Measurements from ENCODE around the gene LAMA4. TPM values are rescaled to one million over a fixed set of nuclear protein-coding genes. Genes with fewer than 3 reads are reported as not detected.

The LAMA4 gene
- total RNA-seq, 2 experiments from 2014 or later = 0.09 TPM; not detected in 1

GRCh38 chr6:112234601-112235000 is 19.8 kb downstream of the LAMA4 start:
- Mint-ChIP-seq H3K27ac (no peak overlapping the region), H3K4me1 (peaks cover 5% of the 10 kb centered on the region), H3K27me3 (peaks cover 12% of the 10 kb centered on the region), H3K9me3 (ENCODE audit: low read depth) (no peaks in the 10 kb centered on the region), H3K4me3 (no peak overlapping the region), H3K36me3 (ENCODE audit: low read depth) (no peaks in the 10 kb centered on the region)
- CTCF ChIA-PET = interaction anchor here (0.6 to 1.4 kb wide), 2 partner anchors 19 to 136 kb away, joined by 3 read pairs; no protein-coding TSS in a partner anchor
- POLR2A ChIA-PET = no interaction called here
- intact Hi-C loops (cut with DNase I, micrococcal nuclease) = no loop called here
- DNase-seq (no peak), ATAC-seq (no peak)

GRCh38 chr6:112233847-112234246 is 20.5 kb downstream of the LAMA4 start:
- CTCF ChIA-PET = interaction anchor here (0.6 to 1.7 kb wide), 3 partner anchors 10 to 137 kb away, joined by 3 read pairs; no protein-coding TSS in a partner anchor

GRCh38 chr6:112232845-112233256 is 21.5 kb downstream of the LAMA4 start:
- POLR2A ChIA-PET = no interaction called here

More at GRCh38 chr6:112233847-112234246, 20.5 kb downstream of the LAMA4 start:
- intact Hi-C loops (cut with DNase I, micrococcal nuclease) = no loop called here
- Mint-ChIP-seq H3K9me3 (ENCODE audit: low read depth) (no peaks in the 10 kb centered on the region), H3K27me3 (peaks cover 12% of the 10 kb centered on the region), H3K36me3 (ENCODE audit: low read depth) (no peaks in the 10 kb centered on the region), H3K4me1 (peaks cover 5% of the 10 kb centered on the region), H3K4me3 (no peak overlapping the region), H3K27ac (no peak overlapping the region)
- POLR2A ChIA-PET = no interaction called here
- DNase-seq (no peak), ATAC-seq (no peak)

GRCh38 chr6:112231594-112232060 is 22.7 kb downstream of the LAMA4 start:
- intact Hi-C loops (cut with DNase I, micrococcal nuclease) = no loop called here
- H3K9me3 Mint-ChIP-seq (ENCODE audit: low read depth) = no peaks in the 10 kb centered on the region
- POLR2A ChIA-PET = no interaction called here

More at GRCh38 chr6:112232845-112233256, 21.5 kb downstream of the LAMA4 start:
- no peaks in the 10 kb centered on the region for H3K36me3 Mint-ChIP-seq (ENCODE audit: low read depth)
- ATAC-seq = no peak
- peaks cover 10% of the 10 kb centered on the region for H3K27me3 Mint-ChIP-seq
- intact Hi-C loops (cut with DNase I, micrococcal nuclease) = no loop called here
- DNase-seq = no peak
- no peak overlapping the region for H3K4me3 Mint-ChIP-seq
- no peak overlapping the region for H3K27ac Mint-ChIP-seq
- no peaks in the 10 kb centered on the region for H3K9me3 Mint-ChIP-seq (ENCODE audit: low read depth)
- H3K4me1 Mint-ChIP-seq = peaks cover 5% of the 10 kb centered on the region
- CTCF ChIA-PET = interaction anchor here (1.7 kb wide), 1 partner anchor 11 kb away, joined by 3 read pairs; no protein-coding TSS in a partner anchor

GRCh38 chr6:112231164-112231563 is 23.2 kb downstream of the LAMA4 start:
- Mint-ChIP-seq H3K36me3 (ENCODE audit: low read depth) (no peaks in the 10 kb centered on the region), H3K4me3 (no peak overlapping the region), H3K27me3 (peaks cover 10% of the 10 kb centered on the region), H3K27ac (no peak overlapping the region), H3K9me3 (ENCODE audit: low read depth) (no peaks in the 10 kb centered on the region), H3K4me1 (peaks cover 1% of the 10 kb centered on the region)
- intact Hi-C loops (cut with DNase I, micrococcal nuclease) = no loop called here
- ChIA-PET POLR2A (no interaction called here), CTCF (interaction anchor here (0.6 kb wide), 1 partner anchor 328 kb away, joined by 3 read pairs; no protein-coding TSS in a partner anchor)
- no peak for ATAC-seq
- DNase-seq = no peak

More at GRCh38 chr6:112231594-112232060, 22.7 kb downstream of the LAMA4 start:
- peaks cover 4% of the 10 kb centered on the region for H3K4me1 Mint-ChIP-seq
- no peak for ATAC-seq
- H3K4me3 Mint-ChIP-seq = no peak overlapping the region
- H3K27ac Mint-ChIP-seq = no peak overlapping the region
- no peaks in the 10 kb centered on the region for H3K36me3 Mint-ChIP-seq (ENCODE audit: low read depth)
- CTCF ChIA-PET = interaction anchor here (0.6 kb wide), 1 partner anchor 327 kb away, joined by 3 read pairs; no protein-coding TSS in a partner anchor
- no peak for DNase-seq
- peaks cover 6% of the 10 kb centered on the region for H3K27me3 Mint-ChIP-seq

GRCh38 chr6:112228480-112229332 is 25.7 kb downstream of the LAMA4 start:
- DNase-seq = no peak
- CTCF ChIA-PET = interaction anchor here (0.6 to 2.2 kb wide), 7 partner anchors 8 to 124 kb away, joined by 3 to 7 read pairs (median 4); no protein-coding TSS in a partner anchor
- Mint-ChIP-seq H3K4me3 (no peak overlapping the region), H3K36me3 (ENCODE audit: low read depth) (no peaks in the 10 kb centered on the region), H3K4me1 (no peaks in the 10 kb centered on the region), H3K27ac (no peak overlapping the region), H3K27me3 (peaks cover 14% of the 10 kb centered on the region), H3K9me3 (ENCODE audit: low read depth) (no peaks in the 10 kb centered on the region)
- no peak for ATAC-seq
- intact Hi-C loops (cut with DNase I, micrococcal nuclease) = no loop called here
- POLR2A ChIA-PET = no interaction called here

GRCh38 chr6:112227992-112228391 is 26.4 kb downstream of the LAMA4 start:
- ATAC-seq (no peak), DNase-seq (no peak)
- Mint-ChIP-seq H3K27ac (no peak overlapping the region), H3K36me3 (ENCODE audit: low read depth) (no peaks in the 10 kb centered on the region), H3K27me3 (peaks cover 12% of the 10 kb centered on the region), H3K4me3 (no peak overlapping the region), H3K4me1 (no peaks in the 10 kb centered on the region), H3K9me3 (ENCODE audit: low read depth) (no peaks in the 10 kb centered on the region)
- POLR2A ChIA-PET = no interaction called here
- intact Hi-C loops (cut with DNase I, micrococcal nuclease) = no loop called here
- CTCF ChIA-PET = interaction anchor here (0.7 to 2.0 kb wide), 5 partner anchors 9 to 185 kb away, joined by 3 to 7 read pairs (median 4); no protein-coding TSS in a partner anchor

- Mint-ChIP-seq H3K9me3 (ENCODE audit: low read depth) (no peaks in the 10 kb centered on the region), H3K27ac (no peak overlapping the region), H3K36me3 (ENCODE audit: low read depth) (no peaks in the 10 kb centered on the region), H3K4me1 (no peaks in the 10 kb centered on the region), H3K4me3 (no peak overlapping the region), H3K27me3 (peaks cover 12% of the 10 kb centered on the region)
- POLR2A ChIA-PET = no interaction called here
- intact Hi-C loops (cut with DNase I, micrococcal nuclease) = no loop called here
- DNase-seq (no peak), ATAC-seq (no peak)
- CTCF ChIA-PET = interaction anchor here (0.7 to 2.0 kb wide), 4 partner anchors 9 to 184 kb away, joined by 3 to 7 read pairs (median 4); no protein-coding TSS in a partner anchor
Measured at GRCh38 chr6:112227411-112227810, 27.0 kb downstream of the LAMA4 start.

GRCh38 chr6:112225691-112226090 is 28.7 kb downstream of the LAMA4 start:
- CTCF ChIA-PET = no interaction called here
- peaks cover 14% of the 10 kb centered on the region for H3K27me3 Mint-ChIP-seq
- H3K9me3 Mint-ChIP-seq (ENCODE audit: low read depth) = no peaks in the 10 kb centered on the region
- H3K27ac Mint-ChIP-seq = no peak overlapping the region
- ATAC-seq (no peak), DNase-seq (no peak)
- no peaks in the 10 kb centered on the region for H3K4me1 Mint-ChIP-seq
- H3K4me3 Mint-ChIP-seq = no peak overlapping the region
- POLR2A ChIA-PET = no interaction called here
- no peaks in the 10 kb centered on the region for H3K36me3 Mint-ChIP-seq (ENCODE audit: low read depth)
- intact Hi-C loops (cut with DNase I, micrococcal nuclease) = no loop called here

GRCh38 chr6:112224088-112224487 is 30.3 kb downstream of the LAMA4 start:
- H3K4me1 Mint-ChIP-seq = no peaks in the 10 kb centered on the region
- no peak for DNase-seq
- ChIA-PET CTCF (no interaction called here), POLR2A (no interaction called here)
- peaks cover 14% of the 10 kb centered on the region for H3K27me3 Mint-ChIP-seq
- intact Hi-C loops (cut with DNase I, micrococcal nuclease) = no loop called here
- H3K36me3 Mint-ChIP-seq (ENCODE audit: low read depth) = no peaks in the 10 kb centered on the region
- no peak for ATAC-seq
- no peaks in the 10 kb centered on the region for H3K9me3 Mint-ChIP-seq (ENCODE audit: low read depth)
- H3K27ac Mint-ChIP-seq = no peak overlapping the region
- no peak overlapping the region for H3K4me3 Mint-ChIP-seq

GRCh38 chr6:112223070-112223861 is 31.1 kb downstream of the LAMA4 start:
- no peak for ATAC-seq
- no peaks in the 10 kb centered on the region for H3K9me3 Mint-ChIP-seq (ENCODE audit: low read depth)
- H3K27ac Mint-ChIP-seq = no peak overlapping the region
- POLR2A ChIA-PET = no interaction called here
- peaks cover 16% of the 10 kb centered on the region for H3K27me3 Mint-ChIP-seq
- CTCF ChIA-PET = no interaction called here
- no peaks in the 10 kb centered on the region for H3K4me1 Mint-ChIP-seq
- H3K4me3 Mint-ChIP-seq = no peak overlapping the region
- no peaks in the 10 kb centered on the region for H3K36me3 Mint-ChIP-seq (ENCODE audit: low read depth)
- intact Hi-C loops (cut with DNase I, micrococcal nuclease) = no loop called here
- DNase-seq = no peak
